Raji (cell line): ENCODE measurements around the gene STXBP6.

Experiments used
- POLR2A ChIP-seq: IDR thresholded peaks from 2 replicates; pipeline ENCODE4 v1.6.1; 2011; ENCODE audit warnings: low read depth, low read length, control low read depth; ENCODE audit not compliant: insufficient read depth

The STXBP6 gene

DNA sequence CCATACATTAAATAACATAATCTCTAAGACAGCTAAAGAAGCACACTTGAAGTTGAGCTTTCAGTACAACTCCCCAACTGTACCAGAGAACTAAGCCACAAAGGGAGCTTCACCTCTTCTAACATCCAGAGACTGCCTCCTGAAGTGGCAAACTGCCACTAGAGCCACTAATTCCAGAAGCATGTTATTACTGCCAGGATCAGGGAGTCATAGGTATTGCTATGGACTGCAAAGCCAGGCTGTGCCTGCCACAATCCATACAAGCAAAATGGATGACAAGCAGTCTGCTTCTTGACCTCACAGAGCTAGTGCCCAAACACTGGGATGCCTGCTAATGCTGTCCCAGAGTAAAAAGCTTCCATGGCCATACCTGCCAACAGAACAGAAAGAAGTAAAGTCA is 160.1 kb downstream of the STXBP6 start:
- TF ChIP-seq POLR2A, result no peak

- TF ChIP-seq POLR2A, result no peak
These were observed 161.4 kb downstream of the STXBP6 start for GRCh38 chr14:24888532-24888931.

DNA sequence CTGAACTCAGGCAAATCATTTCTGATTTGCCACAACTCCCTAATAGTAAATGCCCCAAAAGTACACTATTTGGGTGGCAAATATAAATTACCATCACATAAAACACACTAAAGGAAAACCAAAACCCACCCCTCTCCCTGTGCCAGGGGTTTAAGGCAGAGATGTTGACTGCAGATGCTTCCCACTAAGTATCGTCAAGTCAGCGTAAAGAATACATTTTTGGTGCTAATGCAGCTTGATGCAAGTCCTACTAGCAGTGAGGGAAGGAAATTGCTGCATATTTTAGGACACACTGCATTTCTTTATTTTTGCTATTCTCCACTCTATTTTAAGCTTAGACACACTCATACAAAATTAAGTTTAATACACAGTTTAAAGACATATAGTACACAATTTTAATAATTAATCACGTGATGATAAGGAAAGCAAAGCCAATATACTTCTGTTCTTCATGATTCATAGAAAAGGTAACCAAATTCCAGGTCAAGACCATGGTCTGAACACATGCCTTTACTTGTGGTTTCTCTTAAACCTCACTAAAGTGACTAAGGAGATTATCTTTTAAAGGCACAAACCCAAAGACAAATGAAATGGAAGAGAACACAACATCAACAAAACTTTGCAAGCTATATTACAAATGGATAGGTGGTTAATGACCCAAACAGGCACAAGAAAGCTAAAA is 162.2 kb downstream of the STXBP6 start:
- TF ChIP-seq POLR2A, result no peak

DNA sequence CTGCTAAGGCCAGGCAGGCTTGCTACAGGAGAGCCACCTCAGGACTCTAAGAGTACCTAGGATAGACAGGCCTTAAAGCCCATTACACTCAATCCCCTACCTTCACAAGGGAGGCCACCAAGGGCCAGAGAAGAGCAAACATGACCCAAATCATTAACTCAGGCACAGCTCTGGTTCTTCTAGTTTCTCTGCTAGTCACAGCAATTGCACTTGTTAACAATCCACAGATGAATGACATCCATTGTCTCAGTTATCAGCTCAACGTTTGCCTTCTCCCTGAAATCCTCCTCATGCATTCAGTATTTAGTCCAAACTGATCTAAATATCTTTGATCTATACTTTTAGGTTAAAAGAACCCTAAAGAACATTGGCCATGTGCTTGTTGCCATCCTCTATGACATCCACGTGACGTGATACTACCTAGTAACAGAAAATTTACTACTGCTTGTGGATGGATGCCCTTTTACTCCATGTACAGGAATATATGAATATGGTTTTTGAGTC is 164.5 kb downstream of the STXBP6 start:
- TF ChIP-seq POLR2A, result no peak

GRCh38 chr14:24883576-24883975 is 166.4 kb downstream of the STXBP6 start:
- TF ChIP-seq POLR2A, result no peak

DNA sequence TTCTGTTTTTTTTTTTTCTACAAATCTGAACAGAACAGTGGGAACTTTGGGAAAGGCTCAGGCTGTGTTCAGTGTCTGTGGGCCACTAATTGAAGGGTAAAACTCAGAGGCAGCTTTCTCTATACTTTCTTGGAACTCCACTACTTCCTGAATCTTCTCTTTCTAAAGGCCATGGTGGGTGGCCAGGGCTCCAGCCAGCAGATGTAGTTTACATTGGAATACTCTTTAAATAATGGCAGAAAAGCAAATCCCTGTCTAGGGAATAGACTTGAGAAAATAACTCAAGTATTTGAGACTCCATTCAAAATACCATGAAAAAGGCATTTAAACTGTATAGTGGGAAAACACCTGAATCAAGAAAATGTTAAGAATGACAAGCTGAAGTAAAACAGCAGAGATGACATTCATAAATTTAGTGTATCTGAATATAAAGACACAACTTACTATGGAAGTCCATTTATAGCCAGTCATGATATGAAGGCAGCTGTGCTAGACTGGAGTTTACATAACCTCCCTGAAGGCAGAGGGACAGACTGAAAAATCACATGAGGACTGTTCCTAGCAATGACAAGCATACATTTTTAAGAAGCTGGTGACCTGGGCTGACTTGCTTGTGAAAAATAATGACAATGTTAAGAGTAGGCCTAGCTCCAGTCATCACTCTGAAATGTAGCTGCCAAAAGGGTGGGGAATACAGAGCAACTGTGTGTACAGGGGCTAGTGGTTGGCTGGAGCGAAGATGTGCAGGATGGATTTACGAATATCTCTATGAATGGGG is 168.6 kb downstream of the STXBP6 start:
- no peak for TF ChIP-seq POLR2A

DNA sequence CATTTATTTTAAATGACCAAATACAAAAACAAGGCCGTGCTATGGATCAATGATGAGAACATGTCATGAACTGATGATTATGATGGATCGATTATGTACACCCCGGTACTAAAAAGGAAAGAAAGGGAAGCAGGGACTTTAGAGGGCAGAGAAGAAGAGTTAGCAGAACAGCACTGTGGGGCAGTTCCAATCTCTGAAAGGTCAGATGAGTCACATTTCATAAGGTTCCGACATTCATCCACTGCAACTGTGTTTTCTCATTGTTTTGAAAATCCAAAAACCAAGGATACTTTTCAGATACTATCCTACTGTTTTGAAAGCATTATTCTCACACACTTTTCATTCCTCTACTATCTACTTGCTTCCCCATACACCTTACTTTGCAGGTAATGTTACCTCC is 169.3 kb downstream of the STXBP6 start:
- no peak for TF ChIP-seq POLR2A

DNA sequence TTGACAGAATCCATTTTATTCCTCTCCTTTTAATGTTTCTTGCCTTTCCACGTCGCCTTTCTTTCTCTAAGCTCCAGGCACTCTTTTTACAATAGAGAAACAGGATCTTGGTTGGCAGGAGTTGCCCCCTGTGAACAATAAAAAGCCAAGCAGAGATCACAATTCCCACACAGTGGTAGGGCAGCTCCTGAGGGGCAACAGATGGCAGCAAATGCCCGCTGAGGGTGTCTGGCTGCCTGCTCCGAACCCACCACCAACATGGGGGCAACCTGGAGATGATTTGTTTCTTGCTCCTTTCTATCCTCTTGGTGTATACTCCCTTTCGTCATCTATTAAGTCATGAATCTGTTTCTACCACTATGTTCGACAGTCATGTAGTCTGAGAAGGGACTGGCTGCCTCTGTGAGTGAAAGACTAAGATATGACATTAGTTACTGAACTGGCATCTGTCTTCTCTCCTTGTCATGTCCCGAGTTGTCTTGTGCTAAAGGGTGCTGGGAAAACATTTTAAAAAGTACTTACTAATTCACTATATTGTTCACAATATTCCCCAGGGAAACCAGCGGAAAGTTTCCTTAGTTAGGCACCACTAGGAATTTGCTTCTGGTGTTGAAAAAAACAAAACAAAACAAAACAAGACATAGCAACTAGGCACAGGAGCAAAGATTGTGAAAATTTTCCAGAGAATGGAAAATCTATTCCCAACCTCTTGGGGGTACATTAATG is 170.1 kb downstream of the STXBP6 start:
- TF ChIP-seq POLR2A, result no peak

GRCh38 chr14:24876996-24877395 is 173.0 kb downstream of the STXBP6 start:
- no peak for TF ChIP-seq POLR2A

- no peak for TF ChIP-seq POLR2A
These were observed 173.7 kb downstream of the STXBP6 start for GRCh38 chr14:24875991-24876878.

DNA sequence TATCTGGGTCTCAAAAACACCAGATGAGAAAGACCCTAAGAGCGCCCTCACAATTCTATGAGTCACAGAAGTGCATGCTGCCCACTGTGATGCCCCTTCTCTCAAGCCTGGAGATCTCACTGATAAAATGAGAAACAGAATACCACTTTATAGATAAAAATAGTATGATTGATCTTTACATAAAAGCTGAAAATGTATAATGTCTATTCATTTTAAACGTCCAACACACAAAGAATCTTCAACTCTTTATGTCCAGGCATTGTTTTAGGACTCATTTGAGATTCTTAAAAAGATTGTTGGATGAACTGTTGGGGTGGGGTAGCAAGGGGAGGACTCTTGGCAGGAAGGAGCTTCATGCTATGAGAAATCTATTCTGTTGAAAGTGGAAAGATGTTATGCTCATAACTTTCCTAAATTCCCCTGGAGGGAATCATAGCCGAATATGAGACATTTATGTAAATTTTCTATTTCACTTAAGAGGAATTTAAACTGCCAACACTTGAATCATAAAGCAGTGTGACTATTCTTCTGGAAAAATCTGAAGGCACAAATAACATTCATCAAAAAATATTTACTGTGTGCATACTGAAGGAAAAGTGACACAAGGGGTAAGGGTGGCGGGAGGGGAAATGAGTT is 174.6 kb downstream of the STXBP6 start:
- no peak for TF ChIP-seq POLR2A

DNA sequence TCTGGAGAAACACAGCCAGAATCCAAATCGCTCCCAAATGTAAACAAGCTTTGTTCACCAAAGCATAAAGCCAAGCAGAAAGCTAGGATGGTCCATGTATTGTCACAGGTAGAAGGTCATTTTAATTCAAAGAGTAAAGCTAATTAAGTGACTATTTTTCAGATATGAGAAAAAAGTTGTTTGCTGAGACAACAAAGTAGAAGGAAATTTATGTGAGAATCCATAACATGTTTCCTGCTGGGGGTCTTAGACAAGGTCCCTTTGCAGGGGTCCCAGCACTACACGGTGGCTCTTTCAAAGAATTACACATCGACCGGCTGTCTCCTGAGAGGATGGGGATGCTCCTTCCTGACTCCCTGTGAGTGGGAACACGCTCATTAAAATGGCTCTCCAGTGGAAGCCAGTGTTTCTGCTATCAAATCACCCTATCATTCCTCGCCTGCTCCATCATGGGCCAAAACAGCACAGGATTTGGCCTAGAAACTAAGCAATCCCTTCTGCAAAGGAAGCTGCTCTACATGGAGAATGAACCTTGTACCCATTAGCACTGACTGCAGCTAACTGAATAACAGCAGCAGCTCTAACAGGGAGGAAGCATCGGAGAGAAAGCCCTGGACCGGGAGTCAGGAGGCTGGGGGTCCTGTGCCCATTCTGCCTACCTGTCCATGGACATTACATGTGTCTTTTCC is 175.3 kb downstream of the STXBP6 start:
- no peak for TF ChIP-seq POLR2A

- TF ChIP-seq POLR2A, result no peak
These were observed 176.4 kb downstream of the STXBP6 start for GRCh38 chr14:24873551-24873950.

DNA sequence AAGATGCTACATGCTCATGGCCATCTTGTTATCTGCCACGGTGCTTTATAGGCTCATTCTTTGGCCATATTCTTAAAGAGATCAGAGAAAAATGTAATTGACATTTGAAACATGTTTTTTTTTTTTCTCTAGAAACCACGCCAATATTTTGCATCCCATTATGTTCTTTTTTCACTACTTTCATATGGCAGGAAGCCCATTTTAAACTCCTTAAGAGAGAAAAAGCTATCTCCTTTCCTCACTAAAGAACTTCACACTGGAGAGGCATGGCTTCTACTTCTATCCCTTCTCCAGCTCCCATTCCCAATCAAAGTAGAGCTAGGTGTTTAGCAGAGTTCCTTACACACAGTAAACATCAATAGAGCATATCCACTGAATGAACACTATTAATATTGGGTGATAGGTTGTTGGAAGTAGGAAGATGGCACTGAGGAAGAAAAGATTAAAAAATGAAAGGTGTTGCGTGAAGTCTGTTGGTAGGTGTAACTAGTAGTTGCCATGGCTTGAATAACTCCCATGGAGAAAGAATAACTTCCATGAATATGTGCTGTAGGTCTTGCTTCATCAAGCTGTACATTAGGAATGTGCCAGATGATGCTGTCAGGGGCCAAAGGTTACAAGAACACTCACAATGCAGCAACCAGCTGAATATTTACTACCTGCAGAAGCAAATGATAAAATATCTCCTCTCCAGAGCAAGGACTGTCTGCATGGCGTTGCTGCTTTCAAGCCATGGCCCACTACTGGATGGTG is 178.8 kb downstream of the STXBP6 start:
- no peak for TF ChIP-seq POLR2A

- TF ChIP-seq POLR2A, result no peak
These were observed 181.6 kb downstream of the STXBP6 start for GRCh38 chr14:24868389-24868788.
